Activated CD4-positive, alpha-beta T cell treated with anti-CD3 and anti-CD28 coated beads, Interleukin-2, Interleukin-4, amounts not matched to agents 100 ng/mL and 50 ng/mL, durations not matched to agents 16 hours and 8 hours (primary cell): ENCODE data around the gene COX6A2.

Experiments
- DNase-seq: peaks from one replicate; pipeline ENCODE4 v3.0.0-alpha.2; 2020; ENCODE audit warnings: low spot score

The COX6A2 gene

DNA sequence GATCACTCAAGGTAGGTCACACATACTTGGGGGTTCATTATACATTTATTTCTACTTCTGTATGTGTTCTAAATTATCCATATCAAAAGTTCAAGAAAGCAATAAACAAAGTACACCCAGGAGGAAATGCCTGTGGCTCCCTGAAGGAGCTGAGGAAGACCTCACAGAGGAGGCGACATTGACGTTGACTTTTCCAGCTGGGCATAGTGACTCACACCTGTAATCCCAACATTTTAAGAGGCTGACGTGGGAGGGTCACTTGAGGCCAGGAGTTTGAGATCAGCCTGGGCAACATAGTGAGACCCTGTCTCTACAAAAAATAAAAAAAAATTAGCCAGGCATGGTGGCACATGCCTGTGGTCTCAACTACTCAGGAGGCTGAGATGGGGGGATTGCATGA lies 18.7 kb downstream of the COX6A2 start:
- no peak for DNase-seq

- DNase-seq, result no peak
Observed at GRCh38 chr16:31407406-31407805, 20.8 kb downstream of the COX6A2 start.

- DNase-seq, result no peak
Observed at GRCh38 chr16:31404353-31405064, 23.7 kb downstream of the COX6A2 start.

DNA sequence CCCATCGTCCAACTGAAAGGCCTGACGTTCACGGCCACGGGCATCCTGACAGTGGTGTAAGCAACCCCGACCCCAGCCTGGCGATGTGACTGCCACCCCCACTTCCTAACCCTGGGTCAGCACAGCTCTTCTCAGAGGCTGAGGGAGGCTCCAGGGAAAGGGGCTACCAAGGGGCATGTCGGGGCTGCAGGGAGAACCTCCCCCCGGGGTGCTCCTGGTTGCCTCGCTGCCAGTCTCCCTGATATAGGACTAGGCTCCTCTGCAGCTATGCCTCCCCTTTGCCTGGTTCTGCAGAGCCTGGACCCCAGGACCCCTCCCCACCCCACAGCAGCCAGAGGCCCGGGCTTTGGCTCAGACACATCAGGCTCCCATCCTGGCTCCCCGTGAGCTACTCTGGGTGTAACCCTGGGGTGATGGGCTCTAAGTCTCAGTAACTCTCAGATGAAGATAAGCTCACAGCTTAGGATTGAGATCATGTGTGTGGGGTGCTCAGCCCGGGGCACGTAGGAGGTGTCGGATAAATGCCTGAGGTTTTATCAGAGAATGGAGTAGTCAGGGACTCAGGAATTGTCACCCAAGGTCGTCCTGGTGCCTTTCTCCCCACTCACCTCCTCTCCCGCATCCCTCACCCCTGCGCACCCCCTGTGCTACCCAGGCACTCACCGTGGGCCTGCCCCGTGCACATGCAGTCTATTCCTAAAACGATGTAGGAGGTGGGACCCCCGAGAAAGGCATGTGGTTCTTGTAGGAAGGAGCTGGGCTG lies 24.4 kb downstream of the COX6A2 start:
- no peak for DNase-seq

GRCh38 chr16:31402687-31403086 lies 25.5 kb downstream of the COX6A2 start:
- DNase-seq, result no peak

DNA sequence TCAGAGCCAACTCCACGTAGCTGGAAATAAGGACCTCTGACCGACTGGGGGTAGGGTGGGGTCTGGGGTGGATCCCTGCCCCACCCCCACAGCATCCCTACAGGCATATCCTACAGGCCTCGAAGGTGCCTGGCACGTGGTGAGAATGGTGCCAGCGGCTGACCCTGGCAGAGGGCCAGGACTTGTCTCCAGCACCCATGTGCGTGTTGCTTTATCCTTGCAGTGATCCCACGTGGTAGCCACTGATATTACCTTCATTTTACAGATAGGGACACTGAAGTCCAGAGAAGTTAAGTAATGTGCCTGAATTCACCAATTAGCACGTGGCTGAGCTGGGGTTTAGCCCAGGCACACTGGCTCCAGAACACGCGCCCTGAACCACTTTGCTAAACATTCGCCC lies 26.7 kb downstream of the COX6A2 start:
- no peak for DNase-seq

- DNase-seq, result peak; percentile 25
Observed at GRCh38 chr16:31400191-31400590, 28.0 kb downstream of the COX6A2 start.

DNA sequence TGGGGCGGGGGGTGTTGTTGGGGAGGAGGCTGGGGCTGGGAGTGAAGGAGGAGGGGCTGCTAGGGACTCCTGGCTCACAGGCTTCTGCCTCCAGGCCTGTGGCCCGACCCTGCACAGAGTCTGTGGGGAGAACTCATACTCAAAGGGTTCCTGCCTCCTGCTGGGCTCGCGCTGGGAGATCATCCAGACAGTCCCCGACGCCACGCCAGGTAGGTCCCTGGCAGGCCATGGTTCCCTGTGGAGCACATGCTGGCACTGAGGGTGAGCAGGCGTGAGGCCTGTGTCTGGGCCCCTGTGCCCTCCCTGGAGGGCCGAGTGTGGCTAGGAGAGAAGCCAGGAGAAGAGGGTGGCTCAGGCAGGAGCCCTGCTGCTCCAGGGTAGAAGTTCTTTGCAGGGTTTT lies 30.5 kb downstream of the COX6A2 start:
- DNase-seq, result no peak

GRCh38 chr16:31397096-31397660 lies 31.0 kb downstream of the COX6A2 start:
- no peak for DNase-seq

DNA sequence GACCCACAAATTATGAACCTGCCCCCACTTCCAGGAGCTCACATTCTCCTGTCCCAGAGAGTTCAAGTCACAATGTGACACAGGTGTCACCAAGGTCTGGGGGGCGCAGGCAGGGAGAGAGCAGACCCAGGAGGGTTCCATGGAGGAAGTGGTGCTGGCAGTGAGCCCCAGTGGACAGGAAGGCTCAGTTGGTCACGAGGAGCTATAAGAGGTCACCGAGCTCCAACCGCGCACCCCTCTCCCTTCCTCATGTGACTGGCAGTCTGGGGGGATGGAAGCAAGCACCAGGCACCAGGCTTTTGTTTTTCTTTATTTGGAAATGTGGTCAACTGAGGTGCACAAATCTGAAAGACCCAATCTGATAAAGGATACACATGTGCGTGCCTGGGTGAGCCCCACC lies 32.5 kb downstream of the COX6A2 start:
- DNase-seq, result no peak

- no peak for DNase-seq
Observed at GRCh38 chr16:31393056-31393455, 35.1 kb downstream of the COX6A2 start, which contains the start of gene ITGAD. TSS of gene ITGAD (plus strand) at chr16:31393335. CDS start at chr16:31393361, 26 bp downstream.

- DNase-seq, result no peak
Observed at GRCh38 chr16:31390504-31391041, 37.6 kb downstream of the COX6A2 start.

GRCh38 chr16:31388535-31388934 lies 39.6 kb downstream of the COX6A2 start:
- DNase-seq, result no peak

- DNase-seq, result peak; percentile 31
Observed at GRCh38 chr16:31386157-31386984, 41.8 kb downstream of the COX6A2 start.

DNA sequence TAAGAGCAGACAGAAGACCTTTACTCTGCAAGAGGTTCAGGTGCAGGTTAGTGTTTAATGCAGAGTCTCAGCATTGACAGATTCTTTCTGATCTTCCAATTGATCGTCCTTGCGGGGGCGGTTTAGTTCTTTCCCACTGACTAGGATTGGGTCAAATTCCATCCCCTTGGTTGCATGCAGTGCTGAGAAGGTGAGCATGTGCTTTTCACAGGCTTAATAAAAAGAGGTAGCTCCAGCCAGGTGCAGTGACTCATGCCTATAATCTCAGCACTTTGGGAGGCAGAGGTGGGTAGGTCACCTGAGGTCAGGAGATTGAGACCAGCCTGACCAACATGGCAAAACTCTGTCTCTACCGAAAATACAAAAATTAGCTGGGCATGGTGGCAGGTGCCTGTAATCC lies 42.5 kb downstream of the COX6A2 start:
- DNase-seq, result no peak

DNA sequence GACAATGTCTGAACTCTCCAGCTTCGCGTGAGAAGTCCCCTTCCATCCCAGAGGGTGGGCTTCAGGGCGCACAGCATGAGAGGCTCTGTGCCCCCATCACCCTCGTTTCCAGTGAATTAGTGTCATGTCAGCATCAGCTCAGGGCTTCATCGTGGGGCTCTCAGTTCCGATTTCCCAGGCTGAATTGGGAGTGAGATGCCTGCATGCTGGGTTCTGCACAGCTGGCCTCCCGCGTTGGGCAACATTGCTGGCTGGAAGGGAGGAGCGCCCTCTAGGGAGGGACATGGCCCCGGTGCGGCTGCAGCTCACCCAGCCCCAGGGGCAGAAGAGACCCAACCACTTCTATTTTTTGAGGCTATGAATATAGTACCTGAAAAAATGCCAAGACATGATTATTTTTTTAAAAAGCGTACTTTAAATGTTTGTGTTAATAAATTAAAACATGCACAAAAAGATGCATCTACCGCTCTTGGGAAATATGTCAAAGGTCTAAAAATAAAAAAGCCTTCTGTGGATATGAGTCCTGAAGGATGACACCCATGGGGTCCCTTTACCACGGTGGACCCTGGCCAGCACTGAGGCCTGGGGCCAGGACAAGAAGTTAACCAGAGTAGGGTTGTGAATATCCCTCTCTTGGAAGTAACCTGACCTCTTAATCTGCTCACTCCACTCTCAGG lies 45.5 kb downstream of the COX6A2 start:
- peak; percentile 67 for DNase-seq

DNA sequence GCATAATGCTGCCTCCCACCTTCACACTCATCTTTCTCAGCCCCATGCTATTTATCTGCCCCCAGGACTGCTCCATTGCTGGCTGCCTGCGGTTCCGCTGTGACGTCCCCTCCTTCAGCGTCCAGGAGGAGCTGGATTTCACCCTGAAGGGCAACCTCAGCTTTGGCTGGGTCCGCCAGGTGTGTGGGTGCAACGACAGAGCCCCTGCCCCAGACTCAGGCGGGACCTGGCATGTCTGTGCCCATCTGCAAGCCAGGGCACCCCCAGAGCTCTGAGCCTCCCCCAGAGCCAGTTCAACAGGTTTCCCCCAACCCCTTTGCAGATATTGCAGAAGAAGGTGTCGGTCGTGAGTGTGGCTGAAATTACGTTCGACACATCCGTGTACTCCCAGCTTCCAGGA lies 48.0 kb downstream of the COX6A2 start:
- no peak for DNase-seq
